B cell (primary cell): ENCODE results near the gene WDR33. TPM values are rescaled to one million over a fixed set of nuclear protein-coding genes. Genes with fewer than 3 reads are reported as not detected.

Source experiments
- ATAC-seq: fragments of 200-7000 bp; cut with Tn5 transposase; one replicate; pipeline ENCODE4 v1.10.0; 2021; ENCODE audit warnings: low read depth, mild to moderate bottlenecking, moderate number of reproducible peaks, moderate library complexity
- CTCF ChIA-PET: fragments of 350-600 bp; sonication (Branson Sonifier 250); formaldehyde crosslinking; loops from one replicate; lab custom pipeline; 2021; ENCODE audit warnings: antibody characterized with exemption, inconsistent platforms; lab: Charles Lee
- POLR2A ChIA-PET: fragments of 350-600 bp; sonication (Branson Sonifier 250); formaldehyde crosslinking; loops from one replicate; lab custom pipeline; 2021; ENCODE audit warnings: antibody characterized with exemption; lab: Charles Lee
- DNase-seq: peaks from one replicate; pipeline ENCODE4 v3.0.0; 2013
- H2AFZ ChIP-seq: 2 replicates; pipeline ENCODE4 v1.6.1; 2012; ENCODE audit warnings: mild to moderate bottlenecking, low read depth, low read length; ENCODE audit not compliant: insufficient read depth, poor library complexity, severe bottlenecking
- H3K27ac ChIP-seq, 2 donors: 1 replicate in 1 of 2; 2 replicates in 1 of 2; pipeline ENCODE4 v1.5.1; 2012 to 2013; ENCODE audit warnings: low read length in 2 of 2, mild to moderate bottlenecking in 2 of 2, moderate library complexity in 1 of 2
- H3K27me3 ChIP-seq, 4 experiments: fragments of 200-600 bp in 1 of 4; sonication (generic) in 1 of 4; replicated peaks in 1 of 4; 1 replicate in 2 of 4; 2 replicates in 2 of 4; pipeline versions ENCODE4 v1.6.1 to v1.7.0; 2013 to 2016; ENCODE audit warnings: low read length in 3 of 4, mild to moderate bottlenecking in 2 of 4, mixed read lengths in 1 of 4, moderate library complexity in 1 of 4; ENCODE audit not compliant: insufficient read depth in 4 of 4, control insufficient read depth in 3 of 4; ENCODE audit errors: control extremely low read depth in 1 of 4
- H3K36me3 ChIP-seq, 2 experiments: replicated peaks in 1 of 2; 1 replicate in 1 of 2; 2 replicates in 1 of 2; pipeline versions ENCODE4 v1.6.1 to v1.7.1; 2013; ENCODE audit warnings: low read length in 1 of 2; ENCODE audit not compliant: insufficient read depth in 2 of 2, control insufficient read depth in 1 of 2; ENCODE audit errors: control extremely low read depth in 1 of 2, extremely low read depth in 1 of 2
- H3K4me1 ChIP-seq, 2 donors: fragments of 200-600 bp in 1 of 2; sonication (generic) in 1 of 2; 1 replicate in 1 of 2; 2 replicates in 1 of 2; pipeline versions ENCODE4 v1.5.1 to v1.6.1; 2013 to 2017; ENCODE audit warnings: low read length in 2 of 2; ENCODE audit not compliant: control insufficient read depth in 2 of 2, insufficient read depth in 2 of 2
- H3K4me2 ChIP-seq: replicated peaks from 2 replicates; pipeline ENCODE3; 2012; ENCODE audit warnings: mild to moderate bottlenecking, low read depth, low read length; ENCODE audit not compliant: poor library complexity, severe bottlenecking
- H3K4me3 ChIP-seq, 5 experiments: fragments of 200-600 bp in 1 of 5; sonication (generic) in 1 of 5; 1 replicate in 3 of 5; 2 replicates in 2 of 5; pipeline versions ENCODE4 v1.5.1 to v1.7.0; 2011 to 2016; ENCODE audit warnings: low read length in 4 of 5, mild to moderate bottlenecking in 4 of 5, low read depth in 2 of 5, control low read depth in 1 of 5, moderate library complexity in 1 of 5; ENCODE audit not compliant: insufficient read depth in 1 of 5; ENCODE audit errors: control extremely low read depth in 1 of 5, extremely low read depth in 1 of 5
- H3K79me2 ChIP-seq: fragments of 200-600 bp; sonication (generic); one replicate; pipeline ENCODE4 v1.6.0; 2016; ENCODE audit warnings: low read length; ENCODE audit not compliant: control insufficient read depth, insufficient read depth
- H3K9ac ChIP-seq: fragments of 200-600 bp; sonication (generic); 2 replicates; pipeline ENCODE4 v1.6.1; 2017; ENCODE audit warnings: mild to moderate bottlenecking, low read length, moderate library complexity
- H3K9me3 ChIP-seq, 3 donors: one replicate each; pipeline versions ENCODE4 v1.6.1 to v1.7.1; 2013; ENCODE audit warnings: low read length in 2 of 3; ENCODE audit not compliant: control insufficient read depth in 2 of 3, insufficient read depth in 1 of 3; ENCODE audit errors: control extremely low read depth in 1 of 3
- H4K20me1 ChIP-seq: 2 replicates; pipeline ENCODE4 v1.6.0; 2012; ENCODE audit warnings: mild to moderate bottlenecking, low read length; ENCODE audit not compliant: insufficient read depth, control insufficient read depth, poor library complexity, severe bottlenecking
- H3K27ac Mint-ChIP-seq: one replicate; pipeline ENCODE4 v1.8.0; 2021; ENCODE audit warnings: mixed read lengths
- H3K27me3 Mint-ChIP-seq: one replicate; pipeline ENCODE4 v1.8.0; 2021; ENCODE audit warnings: mixed read lengths
- H3K4me1 Mint-ChIP-seq: one replicate; pipeline ENCODE4 v1.8.0; 2021; ENCODE audit warnings: mixed read lengths
- H3K4me3 Mint-ChIP-seq: one replicate; pipeline ENCODE4 v1.8.0; 2021; ENCODE audit warnings: mixed read lengths
- H3K9me3 Mint-ChIP-seq: one replicate; pipeline ENCODE4 v1.8.0; 2022; ENCODE audit warnings: mixed read lengths; ENCODE audit not compliant: insufficient read depth
- CTCF ChIP-seq: fragments of 200-600 bp; IDR thresholded peaks from one replicate; pipeline ENCODE4 v1.8.0; 2022; ENCODE audit warnings: antibody characterized with exemption, mild to moderate bottlenecking
- EZH2 ChIP-seq: IDR thresholded peaks from 2 replicates; pipeline ENCODE4 v1.6.1; 2012; ENCODE audit warnings: borderline replicate concordance, low read depth, mild to moderate bottlenecking, moderate library complexity, low read length; ENCODE audit not compliant: insufficient read depth, poor library complexity, severe bottlenecking
- WGBS: methylation state at CpG from one replicate; pipeline ENCODE4 v1.1.5; 2013; ENCODE audit warnings: missing lambda C conversion rate; ENCODE audit not compliant: insufficient coverage; 5-methylcytosine and 5-hydroxymethylcytosine counted together
- intact Hi-C: fragments of 100-400 bp; cut with micrococcal nuclease; formaldehyde crosslinking; loops from one replicate; pipeline ENCODE4 v1.10.0; 2022
- polyA plus RNA-seq: library from polyadenylated mRNA; depleted of rRNA; stranded (reverse); fragments of >200 nt; gene quantifications from 2 replicates; pipeline ENCODE4 v1.2.3, GENCODE V29; 2012
- total RNA-seq, 2 donors: library from RNA; stranded (reverse); fragments of 120-200 nt in 1 of 2; gene quantifications; 1 replicate in 1 of 2; 2 replicates in 1 of 2; pipeline versions ENCODE4 v1.2.3 to v1.2.4, GENCODE V29; 2013 to 2022

Gene WDR33
- total and polyA plus RNA-seq, 2 donors (not counting 1 experiment from before 2014, with no cell fraction given): 17.2 to 101 TPM

- Histone ChIP-seq H4K20me1 (peaks cover 37% of the 10 kb centered on the region), H3K9me3 (no peaks in the 10 kb centered on the region), H2AFZ (no peak overlapping the region), H3K4me2 (no peak overlapping the region), H3K27ac (no peak overlapping the region), H3K36me3 (peaks cover 0 to 61% of the 10 kb centered on the region in 2 experiments), H3K27me3 (no peaks in the 10 kb centered on the region), H3K9ac (no peak overlapping the region), H3K4me1 (peaks cover 19 to 22% of the 10 kb centered on the region in 2 donors), H3K79me2 (peaks cover 43% of the 10 kb centered on the region), H3K4me3 (no peak overlapping the region)
- H3K9me3 Mint-ChIP-seq: no peaks in the 10 kb centered on the region
- intact Hi-C loops: loop anchor here (10.0 kb wide), 1 partner anchor 622 kb away; no protein-coding TSS in a partner anchor
- peaks cover 25% of the 10 kb centered on the region for H3K4me1 Mint-ChIP-seq
- ChIA-PET POLR2A (no interaction called here), CTCF (interaction anchor here (1.0 to 2.1 kb wide), 2 partner anchors 9 to 115 kb away, joined by 3 to 10 read pairs; no protein-coding TSS in a partner anchor)
- H3K27me3 Mint-ChIP-seq: no peaks in the 10 kb centered on the region
- no peak overlapping the region for H3K4me3 Mint-ChIP-seq
- 97% methylated on average over 14 of the region's 14 CpGs for WGBS
- ATAC-seq (no peak), DNase-seq (no peak)
- TF ChIP-seq EZH2 (no peak), CTCF (no peak)
- H3K27ac Mint-ChIP-seq: no peak overlapping the region
These were observed 104.6 kb downstream of the WDR33 start for GRCh38 chr2:127706215-127706990.
